PC-9 (cell line): Measurements from ENCODE around the gene PRR22. TPM values are rescaled to one million over a fixed set of nuclear protein-coding genes. Genes with fewer than 3 reads are reported as not detected.

Source experiments
- BruUV-seq: library from RNA; stranded (reverse); fragments of 400-500 nt; replicated peaks from 2 replicates; lab custom pipeline; 2021; lab: Mats Ljungman, UMichigan
- CTCF ChIA-PET: fragments of 300-600 bp; sonication (Branson Sonifier 250); formaldehyde crosslinking; loops from one replicate; lab custom pipeline; 2022; ENCODE audit warnings: antibody characterized with exemption; lab: Charles Lee
- POLR2A ChIA-PET: fragments of 300-600 bp; sonication (Branson Sonifier 250); formaldehyde crosslinking; loops from one replicate; lab custom pipeline; 2022; ENCODE audit warnings: antibody characterized with exemption; ENCODE audit not compliant: unreplicated experiment; lab: Charles Lee
- DNase-seq, 2 experiments: peaks; one replicate each; pipeline versions ENCODE4 v3.0.0 to v3.0.0-alpha.2; 2015 to 2022; ENCODE audit warnings: mixed read lengths in 1 of 2
- H2AFZ ChIP-seq: fragments of 200-600 bp; sonication (generic); 2 replicates; pipeline ENCODE4 v1.8.1; 2017; ENCODE audit warnings: antibody characterized with exemption
- H3F3A ChIP-seq: fragments of 200-600 bp; sonication (generic); 2 replicates; pipeline ENCODE4 v1.8.1; 2017; ENCODE audit warnings: antibody characterized with exemption, mild to moderate bottlenecking, low read depth; ENCODE audit not compliant: insufficient read depth
- H3K27ac ChIP-seq: fragments of 200-600 bp; sonication (generic); 2 replicates; pipeline ENCODE4 v1.6.1; 2016; ENCODE audit warnings: mixed run types
- H3K27me3 ChIP-seq: fragments of 200-600 bp; sonication (generic); 2 replicates; pipeline ENCODE4 v1.6.1; 2016; ENCODE audit warnings: low read depth, mixed run types; ENCODE audit not compliant: insufficient read depth
- H3K36me3 ChIP-seq: fragments of 200-600 bp; sonication (generic); 2 replicates; pipeline ENCODE4 v1.6.1; 2016; ENCODE audit warnings: low read depth, mixed run types
- H3K4me1 ChIP-seq: fragments of 200-600 bp; sonication (generic); replicated peaks from 2 replicates; pipeline ENCODE4 v1.6.1; 2016; ENCODE audit warnings: mixed run types; ENCODE audit not compliant: insufficient read depth
- H3K4me2 ChIP-seq: fragments of 200-600 bp; sonication (generic); 2 replicates; pipeline ENCODE4 v1.6.1; 2017; ENCODE audit warnings: mixed run types
- H3K4me3 ChIP-seq: fragments of 200-600 bp; sonication (generic); 2 replicates; pipeline ENCODE4 v1.6.1; 2016; ENCODE audit warnings: mixed run types
- H3K79me2 ChIP-seq: fragments of 200-600 bp; sonication (generic); 2 replicates; pipeline ENCODE4 v1.6.1; 2017; ENCODE audit warnings: low read depth, mixed run types
- H3K9me2 ChIP-seq: fragments of 200-600 bp; sonication (generic); 2 replicates; pipeline ENCODE4 v1.8.1; 2017; ENCODE audit warnings: mild to moderate bottlenecking; ENCODE audit not compliant: insufficient read depth
- H3K9me3 ChIP-seq: fragments of 200-600 bp; sonication (generic); 2 replicates; pipeline ENCODE4 v1.8.1; 2016; ENCODE audit warnings: low read depth; ENCODE audit not compliant: insufficient read depth
- H4K20me1 ChIP-seq: fragments of 200-600 bp; sonication (generic); 2 replicates; pipeline ENCODE4 v1.8.1; 2017; ENCODE audit not compliant: insufficient read depth
- CTCF ChIP-seq: fragments of 200-600 bp; sonication (generic); conservative IDR thresholded peaks from 2 replicates; pipeline ENCODE4 v1.6.1; 2017; ENCODE audit warnings: mixed run types, antibody characterized with exemption, mild to moderate bottlenecking, moderate library complexity
- EZH2 ChIP-seq: fragments of 200-600 bp; sonication (generic); IDR thresholded peaks from 2 replicates; pipeline ENCODE4 v1.8.0; 2017; ENCODE audit warnings: antibody characterized with exemption, low read depth
- intact Hi-C: fragments of 100-400 bp; cut with micrococcal nuclease; formaldehyde crosslinking; loops from one replicate; pipeline ENCODE4 v1.10.0; 2022; ENCODE audit not compliant: unreplicated experiment
- total RNA-seq: library from RNA; stranded (reverse); gene quantifications from 2 replicates; pipeline ENCODE4 v1.2.3, GENCODE V29; 2021

The PRR22 gene
- total RNA-seq, 1 experiment from 2014 or later: 4.6 TPM

GRCh38 chr19:5831159-5831558 lies 46.6 kb upstream of the PRR22 start:
- Histone ChIP-seq H3K4me2 (no peak overlapping the region), H3K27ac (no peak overlapping the region), H4K20me1 (no peaks in the 10 kb centered on the region), H3K27me3 (no peaks in the 10 kb centered on the region), H3K79me2 (no peaks in the 10 kb centered on the region), H3K4me3 (no peak overlapping the region), H3F3A (peaks cover 15% of the 10 kb centered on the region; the same call in 1 of the 2 replicates), H3K36me3 (no peaks in the 10 kb centered on the region), H3K4me1 (0 out of 2 replicates have a peak, but pooled peaks cover 8% of the 10 kb centered on the region), H3K9me2 (no peaks in the 10 kb centered on the region), H3K9me3 (no peaks in the 10 kb centered on the region), H2AFZ (no peak overlapping the region)
- intact Hi-C loops: no loop called here
- BruUV-seq: no TSS peak
- no peak for TF ChIP-seq EZH2
- POLR2A ChIA-PET: no interaction called here
- DNase-seq: no peak
- CTCF ChIA-PET: interaction anchor here (0.7 kb wide), 1 partner anchor 43 kb away, joined by 9 read pairs; no protein-coding TSS in a partner anchor

DNA sequence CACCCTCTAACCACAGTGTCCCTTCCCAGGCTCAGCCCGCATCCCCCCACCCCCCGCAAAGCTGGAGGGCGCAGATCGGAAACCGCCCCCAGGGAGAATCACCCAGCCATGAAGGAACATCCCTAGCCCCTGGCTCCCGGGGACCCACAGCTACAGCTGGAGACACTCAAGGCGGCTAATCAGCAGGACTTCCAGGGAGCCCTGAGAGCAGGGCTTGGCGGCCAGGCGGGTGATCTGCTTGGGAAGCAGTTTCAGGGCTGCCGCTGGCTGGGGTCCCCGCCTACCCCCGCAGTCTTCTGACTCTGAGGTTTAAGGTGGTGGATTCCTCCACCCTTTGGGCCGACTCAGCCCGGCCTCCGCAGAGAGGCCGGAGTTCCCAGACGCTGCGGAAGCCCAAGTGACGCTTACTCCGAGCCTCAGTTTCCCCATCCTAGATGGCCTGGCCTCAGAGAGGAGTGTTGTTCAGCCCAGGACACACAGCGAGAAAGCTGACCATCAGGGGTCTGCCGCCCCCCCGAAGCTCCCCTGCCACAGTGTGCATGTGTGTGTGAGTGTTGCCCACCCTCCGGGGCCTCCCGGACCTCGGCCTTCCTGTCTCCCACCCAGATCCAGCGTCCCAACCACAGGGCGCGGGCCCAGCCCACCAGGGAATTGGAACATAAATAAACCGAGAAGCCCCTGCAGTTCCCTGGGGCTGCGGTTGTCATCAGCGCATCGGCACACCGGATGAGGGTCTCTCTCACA lies 45.2 kb upstream of the PRR22 start:
- no peaks in the 10 kb centered on the region for H3K36me3 ChIP-seq
- H3K27ac ChIP-seq: no peak overlapping the region
- no TSS peak for BruUV-seq
- 0 out of 2 replicates have a peak, but pooled peaks cover 9% of the 10 kb centered on the region for H3K4me1 ChIP-seq
- H3K27me3 ChIP-seq: no peaks in the 10 kb centered on the region
- H4K20me1 ChIP-seq: no peaks in the 10 kb centered on the region
- intact Hi-C loops: no loop called here
- no peak overlapping the region for H2AFZ ChIP-seq
- no peaks in the 10 kb centered on the region for H3K9me3 ChIP-seq
- H3K9me2 ChIP-seq: no peaks in the 10 kb centered on the region
- TF ChIP-seq CTCF (no peak), EZH2 (no peak)
- peaks cover 17% of the 10 kb centered on the region; the same call in 1 of the 2 replicates for H3F3A ChIP-seq
- no peak for DNase-seq
- H3K79me2 ChIP-seq: no peaks in the 10 kb centered on the region
- POLR2A ChIA-PET: interaction anchor here (0.6 kb wide), 1 partner anchor 20 kb away, joined by 4 read pairs; no protein-coding TSS in a partner anchor
- CTCF ChIA-PET: no interaction called here
- peak overlapping the region; percentile 85; the same call in 1 of the 2 replicates for H3K4me3 ChIP-seq
- peak overlapping the region; percentile 81 for H3K4me2 ChIP-seq

GRCh38 chr19:5828661-5829566 lies 44.4 kb upstream of the PRR22 start:
- H2AFZ ChIP-seq: peak overlapping the region; percentile 62
- H3K4me1 ChIP-seq: 0 out of 2 replicates have a peak, but pooled peaks cover 9% of the 10 kb centered on the region
- H3K27ac ChIP-seq: peak overlapping the region; percentile 58
- peak overlapping the region; percentile 85 for H3K4me3 ChIP-seq
- TF ChIP-seq CTCF: no peak
- TF ChIP-seq EZH2: no peak
- BruUV-seq: TSS peak; percentile 96
- H3K9me2 ChIP-seq: no peaks in the 10 kb centered on the region
- no peaks in the 10 kb centered on the region for H3K79me2 ChIP-seq
- no peaks in the 10 kb centered on the region for H4K20me1 ChIP-seq
- H3K4me2 ChIP-seq: peak overlapping the region; percentile 81
- DNase-seq: no peak
- ChIA-PET CTCF (interaction anchor here (1.1 kb wide), 1 partner anchor 25 kb away, joined by 4 read pairs; no protein-coding TSS in a partner anchor), POLR2A (interaction anchor here (0.6 to 0.7 kb wide), 2 partner anchors 583 to 713 kb away, joined by 5 to 25 read pairs; no protein-coding TSS in a partner anchor)
- H3K27me3 ChIP-seq: no peaks in the 10 kb centered on the region
- peaks cover 17% of the 10 kb centered on the region; the same call in 1 of the 2 replicates for H3F3A ChIP-seq
- intact Hi-C loops: no loop called here
- H3K9me3 ChIP-seq: no peaks in the 10 kb centered on the region
- no peaks in the 10 kb centered on the region for H3K36me3 ChIP-seq
